ENCODE measurements around the gene DSE.
A peak's percentile ranks its signal among the peaks of the same experiment; 100 is the strongest.

Gene DSE

GRCh38 chr6:116419069-116419786 lies 48.5 kb downstream of the DSE start:
- DNase-seq: no peak

GRCh38 chr6:116420341-116420740 lies 49.6 kb downstream of the DSE start:
- no peak for DNase-seq

GRCh38 chr6:116422238-116422637 lies 51.5 kb downstream of the DSE start:
- no peak for DNase-seq

- DNase-seq: no peak
These were observed 53.3 kb downstream of the DSE start for GRCh38 chr6:116424001-116424400.

GRCh38 chr6:116426551-116426950 lies 55.8 kb downstream of the DSE start:
- DNase-seq: no peak

GRCh38 chr6:116429111-116429510 lies 58.4 kb downstream of the DSE start:
- no peak for DNase-seq

GRCh38 chr6:116430860-116431259 lies 60.1 kb downstream of the DSE start:
- DNase-seq: no peak

GRCh38 chr6:116431964-116432595 lies 61.3 kb downstream of the DSE start:
- DNase-seq: no peak

GRCh38 chr6:116433206-116433712 lies 62.5 kb downstream of the DSE start:
- no peak for DNase-seq

GRCh38 chr6:116434056-116434725 lies 63.4 kb downstream of the DSE start:
- DNase-seq: no peak

GRCh38 chr6:116436586-116436985 lies 65.8 kb downstream of the DSE start:
- no peak for DNase-seq

GRCh38 chr6:116437656-116438055 lies 66.9 kb downstream of the DSE start:
- DNase-seq: no peak

GRCh38 chr6:116438590-116439448 lies 68.1 kb downstream of the DSE start:
- no peak for DNase-seq

GRCh38 chr6:116439522-116440051 lies 68.8 kb downstream of the DSE start:
- no peak for DNase-seq

GRCh38 chr6:116443105-116443504 lies 72.4 kb downstream of the DSE start:
- no peak for DNase-seq

- DNase-seq: peak; percentile 9
These were observed 73.3 kb downstream of the DSE start for GRCh38 chr6:116444092-116444491.

GRCh38 chr6:116444575-116444974 lies 73.8 kb downstream of the DSE start:
- no peak for DNase-seq

GRCh38 chr6:116445102-116445501 lies 74.4 kb downstream of the DSE start:
- no peak for DNase-seq

GRCh38 chr6:116446399-116446798 lies 75.7 kb downstream of the DSE start:
- peak; percentile 30 for DNase-seq

- no peak for DNase-seq
These were observed 76.3 kb downstream of the DSE start for GRCh38 chr6:116447052-116447451.

- no peak for DNase-seq
These were observed 76.8 kb downstream of the DSE start for GRCh38 chr6:116447496-116448011.

- DNase-seq: no peak
These were observed 78.8 kb downstream of the DSE start for GRCh38 chr6:116449565-116449964.
